NK-92 (cell line): Measurements from ENCODE around the gene MN1.

Experiments
- DNase-seq: peaks from one replicate; lab custom pipeline; 2025; ENCODE audit not compliant: unreplicated experiment; lab: John Stamatoyannopoulos, UW

The MN1 gene

DNA sequence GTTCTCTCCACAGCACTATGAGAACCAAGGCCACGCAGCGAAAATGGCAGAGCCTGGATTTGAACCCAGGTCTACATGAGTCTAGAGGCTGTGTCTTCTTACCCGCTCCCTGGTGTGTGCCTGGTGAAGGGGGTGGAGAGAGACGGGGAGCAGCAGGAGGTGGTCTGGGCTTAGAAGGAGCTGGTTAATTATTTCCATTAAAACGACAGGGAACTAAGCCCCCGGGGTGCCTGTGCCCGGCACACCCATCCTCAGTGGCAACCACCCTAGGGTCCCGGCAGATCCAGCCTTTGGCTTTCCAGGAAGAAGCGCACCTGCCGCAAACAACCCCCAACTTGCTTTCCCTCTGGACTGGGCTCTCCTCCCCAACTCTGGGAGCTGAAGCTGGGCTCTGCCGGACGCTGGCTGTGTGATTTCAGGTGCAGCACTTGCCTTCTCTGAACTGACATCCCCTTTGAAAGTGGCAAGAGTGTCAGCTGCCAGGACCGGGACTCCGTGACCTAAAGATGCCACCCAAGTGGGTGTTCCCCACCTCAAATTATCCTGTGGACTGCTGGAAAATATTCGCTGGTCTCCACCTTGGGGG lies 35.8 kb downstream of the MN1 start:
- DNase-seq = no peak

DNA sequence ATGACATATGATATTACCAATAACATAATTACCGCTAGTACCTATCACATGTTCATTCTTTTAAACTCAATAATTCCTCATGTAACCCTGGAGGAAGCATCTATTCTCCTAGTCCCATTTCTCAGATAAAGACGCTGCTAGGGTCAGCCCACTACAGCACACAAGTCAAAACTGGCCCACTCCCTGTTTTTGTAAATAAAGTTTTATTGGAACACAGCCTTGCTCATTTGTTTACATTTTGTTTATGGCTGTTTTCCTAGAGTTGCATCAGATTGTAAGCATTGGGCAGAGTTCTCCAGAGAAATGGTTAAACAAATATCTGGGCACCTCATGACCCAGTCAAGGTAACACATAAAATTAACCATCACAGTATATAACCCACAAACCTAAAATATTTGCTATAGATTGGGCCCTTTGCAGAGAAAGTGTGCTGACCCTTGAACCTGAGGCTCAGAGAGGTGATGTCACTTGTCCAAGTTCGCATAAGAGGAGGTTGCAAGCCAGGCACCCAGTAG lies 36.8 kb downstream of the MN1 start:
- DNase-seq = no peak

DNA sequence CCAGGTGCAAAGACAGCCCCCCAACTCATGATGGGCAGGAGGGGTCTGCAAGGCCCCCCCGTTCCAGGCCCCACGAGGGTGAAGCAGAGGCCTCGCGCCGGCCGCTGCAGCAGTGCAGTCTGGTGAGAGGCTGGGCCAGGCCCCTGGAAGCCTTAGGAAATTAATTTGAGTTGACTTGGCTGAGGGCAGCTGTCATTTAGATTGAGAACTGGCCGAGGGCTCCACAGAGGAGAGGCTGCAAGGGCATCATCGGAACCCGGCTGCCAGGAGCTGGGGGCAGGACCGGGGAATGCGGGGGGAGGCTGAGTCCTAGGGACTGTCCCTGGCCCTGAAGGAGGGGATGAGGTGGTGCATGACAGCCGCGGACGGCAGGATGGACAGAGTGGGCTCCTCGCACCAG lies 39.9 kb downstream of the MN1 start:
- no peak for DNase-seq

DNA sequence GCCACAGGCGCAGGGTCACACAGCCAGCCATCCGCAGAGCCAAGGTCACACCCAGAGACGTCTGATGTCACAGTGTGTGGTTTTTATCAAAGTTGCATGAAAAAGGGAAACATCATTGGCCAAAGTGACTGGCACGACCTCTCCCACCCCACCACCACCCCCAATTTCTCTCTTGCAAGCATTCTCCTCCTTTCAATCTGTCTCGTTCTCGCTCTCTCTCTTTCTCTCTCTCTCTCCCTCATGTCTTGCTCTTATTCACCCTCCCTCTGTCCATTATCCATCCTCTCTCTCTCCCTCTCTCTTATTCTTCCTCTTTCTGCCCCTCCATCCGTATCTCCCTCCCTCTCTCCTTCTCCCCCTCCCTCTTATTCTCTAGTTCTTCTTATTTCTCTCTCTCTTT lies 40.6 kb downstream of the MN1 start:
- no peak for DNase-seq

DNA sequence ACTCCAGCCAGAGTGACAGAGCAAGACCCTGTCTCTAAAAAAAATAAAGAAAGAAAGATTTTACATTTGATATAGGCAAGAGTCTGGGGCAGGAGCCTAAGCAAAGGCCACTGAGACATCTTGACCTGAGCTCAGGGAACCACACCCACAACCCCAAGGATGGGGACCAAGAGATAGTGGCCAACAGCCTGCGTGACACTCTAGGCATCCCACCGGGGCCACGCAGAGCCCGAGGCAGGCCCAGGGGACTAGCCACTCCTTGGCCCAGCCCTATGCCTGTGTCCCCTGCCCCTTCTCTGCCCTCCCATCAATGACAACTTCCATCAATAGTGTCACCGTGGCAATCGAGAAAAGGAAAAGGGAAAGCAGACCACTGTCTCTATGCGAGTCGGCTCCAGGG lies 41.1 kb downstream of the MN1 start:
- DNase-seq = no peak

DNA sequence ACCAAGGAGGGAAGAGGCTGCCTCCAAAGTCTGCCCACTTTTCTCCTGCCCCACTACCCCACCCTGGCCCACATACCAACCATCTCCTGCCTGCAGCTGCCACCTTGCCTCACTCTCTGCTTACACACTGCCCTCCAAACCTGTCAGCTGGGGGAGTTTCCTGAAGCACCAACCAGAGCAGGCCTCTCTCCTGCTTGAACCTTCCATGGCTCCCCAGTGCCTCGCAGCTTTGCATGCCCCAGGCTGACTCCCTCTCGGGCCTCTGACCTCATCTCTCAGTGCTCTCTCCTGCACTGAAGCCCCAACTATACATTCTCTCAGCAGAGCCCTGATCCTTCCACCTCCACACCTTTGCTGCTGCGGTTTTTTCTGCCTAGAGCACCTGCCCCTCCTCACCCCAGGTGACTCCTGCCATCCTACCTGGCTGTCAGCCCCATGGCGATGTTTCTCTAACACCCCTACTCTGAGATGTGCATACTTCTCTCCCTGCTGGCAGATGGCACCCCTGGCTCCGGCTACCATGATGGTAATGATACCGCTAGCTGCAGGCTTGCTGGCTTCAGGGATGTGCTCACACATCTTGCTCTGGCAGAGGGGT lies 43.5 kb downstream of the MN1 start:
- no peak for DNase-seq

DNA sequence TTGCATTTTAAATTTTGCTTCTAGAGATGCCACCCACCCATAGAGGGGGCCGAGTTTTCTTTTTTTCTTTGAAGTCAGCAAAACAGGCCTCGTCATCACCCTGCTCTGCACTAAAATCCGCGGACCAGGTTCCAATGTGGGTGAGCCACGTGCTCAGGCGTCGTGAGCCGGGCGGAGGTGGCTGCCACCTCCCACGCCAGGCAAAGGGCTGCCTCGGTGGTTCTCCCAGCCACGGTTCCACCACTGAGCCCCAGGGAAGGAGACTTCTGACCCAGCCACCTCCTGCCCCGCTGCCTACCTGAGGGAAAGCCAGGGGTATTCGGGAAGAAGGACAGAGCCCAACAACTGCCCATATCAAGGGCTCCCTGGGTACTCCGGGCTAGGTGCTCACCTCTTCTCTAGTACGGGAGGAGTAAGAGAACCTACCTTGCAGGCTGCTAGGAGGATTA lies 45.3 kb downstream of the MN1 start:
- no peak for DNase-seq

DNA sequence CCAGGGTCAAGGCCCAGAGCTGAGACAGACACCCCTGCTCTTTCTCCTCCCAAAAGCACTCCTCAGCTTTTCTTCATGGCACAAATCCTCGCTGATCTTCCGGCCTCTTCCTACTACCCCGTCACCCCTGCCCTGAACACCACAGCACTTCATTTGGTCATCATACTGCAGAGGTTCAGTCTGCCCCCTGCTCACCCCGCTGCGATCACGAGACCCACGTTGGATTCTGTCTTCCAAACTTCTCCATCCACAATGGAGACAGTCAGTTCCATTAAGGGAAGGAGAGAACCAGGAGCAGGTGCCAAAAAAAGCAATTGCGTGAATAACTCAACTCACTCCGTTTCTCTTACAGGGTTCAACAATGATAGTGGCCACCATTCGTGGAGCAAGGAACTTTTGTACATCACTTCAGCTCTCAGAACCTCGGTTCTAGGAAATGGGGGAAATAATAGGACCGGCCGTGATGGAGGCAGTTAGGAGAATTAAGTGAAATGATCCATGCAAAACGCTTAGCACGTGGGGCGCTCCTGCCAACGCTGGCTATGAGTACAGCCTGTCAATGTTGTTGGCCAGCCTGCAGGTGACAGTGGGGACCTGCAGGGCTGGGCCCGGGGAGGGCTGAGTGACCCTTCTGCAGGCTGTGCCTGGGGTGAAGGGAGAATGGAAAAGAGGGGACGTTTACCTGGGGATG lies 45.9 kb downstream of the MN1 start:
- no peak for DNase-seq

DNA sequence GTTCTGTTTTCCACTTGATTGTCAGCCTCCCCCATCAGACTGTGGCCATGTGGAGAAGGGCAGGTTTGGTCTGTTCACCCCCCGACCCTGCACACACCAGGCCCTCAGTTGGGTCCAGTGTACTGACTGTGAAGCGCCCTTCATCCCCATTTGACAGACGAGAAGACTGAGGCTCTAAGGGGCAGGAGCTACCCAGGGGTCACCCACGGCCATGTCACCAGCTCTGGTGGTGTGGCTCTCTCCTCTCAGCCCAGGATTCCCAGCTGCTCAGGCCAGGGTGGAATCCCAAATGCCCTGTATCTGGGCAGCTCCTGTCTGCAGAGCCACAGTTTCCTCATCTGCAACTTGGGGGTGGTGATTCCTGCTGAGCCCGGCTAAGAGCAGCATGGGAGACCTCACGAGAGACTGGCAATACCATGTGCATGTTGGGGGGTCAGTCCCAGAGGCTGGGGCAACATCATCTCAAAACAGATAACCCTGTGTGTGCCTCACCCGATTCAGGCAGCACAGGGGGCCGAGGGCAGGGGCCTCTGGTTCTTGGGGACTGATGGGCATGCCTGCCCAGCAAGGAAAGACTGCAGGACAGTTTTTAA lies 46.6 kb downstream of the MN1 start:
- no peak for DNase-seq

DNA sequence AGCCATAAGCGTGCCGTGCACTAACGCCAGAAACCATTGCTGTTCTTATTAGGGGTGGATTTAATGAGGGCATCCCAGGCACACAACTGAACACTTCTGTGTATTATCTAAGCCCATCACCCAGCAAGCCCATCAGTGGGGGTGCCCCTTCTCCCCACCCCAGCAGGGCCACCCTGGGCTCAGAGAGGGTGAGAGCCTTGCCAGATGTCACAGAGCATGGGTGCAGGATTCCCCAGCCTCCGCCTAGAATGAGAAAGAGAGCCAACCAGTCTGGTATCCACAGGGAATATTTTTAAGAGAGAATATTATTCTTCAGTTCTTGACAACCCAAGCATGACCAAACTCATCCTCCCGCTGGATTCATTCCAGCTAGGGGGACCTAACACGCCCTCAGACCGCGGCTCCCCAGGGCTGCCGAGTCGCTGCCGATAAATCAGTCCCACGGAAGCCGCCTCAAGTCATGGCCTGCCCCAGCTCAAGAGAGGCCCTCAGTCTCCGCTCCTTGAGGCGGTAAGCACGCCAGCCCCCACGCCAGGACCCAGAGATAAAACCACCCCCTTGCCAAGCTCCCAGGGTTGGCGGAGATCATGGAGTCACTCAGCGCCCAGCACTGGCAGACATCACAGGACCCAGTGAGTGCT lies 47.2 kb downstream of the MN1 start:
- DNase-seq = no peak

DNA sequence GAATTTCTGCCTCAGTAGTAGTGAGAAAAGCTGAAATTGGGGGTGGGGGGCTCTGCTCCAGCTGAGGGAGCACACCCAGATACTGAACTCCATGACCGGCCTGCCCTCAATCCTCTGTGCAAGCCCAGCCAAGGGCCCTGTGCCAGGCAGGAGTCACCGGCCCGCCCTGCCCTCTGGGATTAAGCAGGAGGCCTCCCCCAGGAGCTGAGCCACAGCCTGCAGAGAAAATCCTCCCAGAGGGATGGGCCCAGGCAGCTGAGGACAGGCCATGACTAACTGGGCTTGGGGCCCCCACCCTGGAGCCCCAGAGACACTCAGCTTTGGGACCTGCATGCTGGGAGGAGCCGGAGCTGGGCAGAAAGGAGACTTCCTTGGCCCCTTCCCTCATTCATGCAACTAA lies 48.8 kb downstream of the MN1 start:
- no peak for DNase-seq

DNA sequence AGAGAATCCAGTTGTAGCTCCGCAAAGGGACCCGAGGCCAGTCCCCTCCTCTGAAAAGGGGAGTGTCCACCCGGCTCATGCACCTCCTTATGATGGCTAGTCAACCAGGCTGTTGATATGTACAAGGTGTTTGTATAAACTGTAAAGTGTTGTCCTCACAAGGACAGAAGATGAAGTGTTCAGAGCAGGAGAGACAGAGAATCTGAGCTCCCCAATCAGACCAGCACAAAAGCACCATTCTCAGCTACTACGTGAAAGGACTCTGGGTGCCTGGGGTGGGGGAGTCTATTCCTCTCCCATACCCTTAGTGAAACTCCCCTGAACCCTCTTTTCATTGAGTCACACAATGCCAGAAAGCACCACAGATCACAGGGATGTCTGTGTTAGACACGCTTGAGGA lies 49.4 kb downstream of the MN1 start:
- DNase-seq = no peak

DNA sequence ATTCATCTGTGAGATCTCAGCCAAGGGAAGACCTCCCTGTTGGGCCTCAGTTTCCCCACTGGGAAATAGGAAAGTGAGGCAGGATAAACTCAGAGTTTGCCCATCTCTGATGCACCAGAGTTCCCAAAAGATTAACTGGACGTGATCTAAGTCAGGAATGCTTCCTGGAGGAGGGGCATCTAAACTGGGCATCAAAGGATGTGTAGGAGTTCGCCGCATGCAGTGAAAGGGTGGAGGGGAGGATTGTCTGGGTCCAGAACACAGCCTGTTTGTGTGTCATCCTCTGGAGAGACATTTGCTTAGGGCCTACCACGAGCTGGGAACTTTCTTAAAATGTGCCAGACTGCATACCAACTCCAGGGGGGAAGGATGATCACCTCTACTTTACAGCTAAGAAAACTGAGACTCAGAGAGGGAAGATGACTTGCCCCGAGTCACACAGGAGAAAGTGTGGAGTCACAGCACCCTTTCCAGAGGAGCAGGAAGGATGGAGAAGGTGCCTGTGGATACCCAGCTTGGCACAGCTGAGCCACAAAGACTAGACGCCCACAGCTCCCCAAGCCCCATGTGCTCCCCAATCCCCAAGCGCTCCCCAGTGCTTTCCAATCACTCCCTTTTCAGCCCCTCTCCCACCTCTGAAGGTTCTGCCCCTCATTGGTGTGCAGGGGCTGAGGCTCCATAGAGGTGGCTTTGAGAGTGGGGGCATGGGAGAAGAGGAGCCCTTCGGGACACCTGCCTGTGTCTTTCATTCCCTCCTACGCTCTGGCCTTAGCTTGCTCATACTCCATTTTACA lies 50.1 kb downstream of the MN1 start:
- no peak for DNase-seq

DNA sequence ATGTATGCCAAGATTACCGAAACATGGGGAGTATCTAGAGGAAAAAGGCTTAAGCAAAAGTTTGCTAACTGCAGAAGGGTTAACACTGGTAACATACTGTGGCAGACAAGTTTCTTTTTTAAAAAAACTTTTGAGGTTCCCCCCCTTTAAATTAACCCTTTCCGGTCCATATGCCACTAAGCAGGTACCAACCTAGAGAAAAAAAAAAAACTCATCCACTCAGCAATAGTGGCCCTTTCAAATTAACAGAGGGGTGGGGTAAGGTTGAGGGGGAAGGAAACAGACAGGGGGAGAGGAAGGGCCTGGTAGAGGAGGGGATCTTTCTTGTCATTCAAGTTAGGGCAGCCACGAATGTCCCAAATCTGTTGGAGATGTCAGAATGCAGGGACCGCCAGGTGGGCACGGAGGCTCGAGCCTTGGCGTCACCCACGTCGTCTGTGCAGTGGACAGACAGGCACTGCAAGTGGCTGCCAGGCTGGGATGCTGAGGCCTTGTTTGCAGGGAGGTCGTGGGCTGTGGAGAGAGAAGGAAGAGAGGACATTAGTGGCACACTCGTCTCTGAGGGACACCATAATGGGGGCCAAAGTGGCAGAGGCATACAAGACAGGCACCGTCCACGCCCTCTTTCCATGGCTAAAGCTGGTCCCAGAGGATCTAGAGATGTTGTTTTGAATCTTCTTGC lies 50.8 kb downstream of the MN1 start:
- DNase-seq = no peak

DNA sequence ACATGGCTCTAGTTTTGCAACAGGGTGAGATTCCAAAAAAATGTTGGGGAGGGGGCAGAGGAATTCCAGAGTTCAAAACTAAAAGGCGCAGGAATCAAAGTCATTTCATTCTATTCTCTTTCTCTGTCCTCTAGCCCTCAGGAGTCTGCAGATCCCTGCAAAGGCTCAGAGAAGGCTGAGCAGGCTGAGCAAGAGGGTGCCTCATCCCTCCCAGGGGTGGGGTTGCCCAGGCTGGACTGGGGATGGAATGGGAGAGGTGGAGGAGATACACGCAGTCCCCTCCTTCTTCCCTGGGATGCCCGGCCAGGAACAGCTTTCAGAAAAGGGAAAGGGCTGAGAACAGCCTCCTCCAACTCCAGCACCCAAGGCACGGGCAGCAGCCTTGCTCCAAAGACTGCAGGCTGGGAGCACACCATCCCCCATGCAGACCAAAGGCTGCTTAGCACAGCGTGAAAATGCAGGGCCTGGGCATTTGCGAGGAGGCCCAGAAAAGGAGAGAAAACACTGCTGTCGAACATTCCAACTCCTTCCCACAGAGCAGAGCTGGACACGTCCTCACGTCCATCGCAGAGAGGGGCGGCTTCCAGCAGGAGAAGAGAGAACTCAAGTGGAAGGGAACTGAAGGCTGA lies 51.8 kb downstream of the MN1 start:
- DNase-seq = no peak

DNA sequence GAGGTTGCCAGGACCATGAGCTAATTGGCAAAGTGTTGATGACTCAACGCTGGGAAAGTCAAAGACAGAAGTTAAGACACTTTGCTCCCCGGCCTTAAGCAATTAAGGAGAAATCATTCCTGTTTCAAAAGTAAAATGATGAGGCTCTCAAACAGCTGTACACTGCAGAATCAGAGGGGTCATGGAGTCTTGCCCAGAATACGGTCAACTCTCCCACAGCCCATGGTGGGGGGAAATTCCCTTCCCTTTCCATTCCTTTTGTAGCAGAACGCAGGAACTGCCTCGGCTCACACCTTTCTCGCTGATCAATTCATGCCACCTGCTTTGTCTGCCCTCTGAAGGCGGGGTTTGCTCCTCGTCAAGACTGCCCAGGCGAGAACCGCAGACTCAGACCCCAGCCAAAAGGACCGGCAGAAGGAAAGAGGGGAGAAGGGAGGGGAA lies 52.8 kb downstream of the MN1 start:
- no peak for DNase-seq

DNA sequence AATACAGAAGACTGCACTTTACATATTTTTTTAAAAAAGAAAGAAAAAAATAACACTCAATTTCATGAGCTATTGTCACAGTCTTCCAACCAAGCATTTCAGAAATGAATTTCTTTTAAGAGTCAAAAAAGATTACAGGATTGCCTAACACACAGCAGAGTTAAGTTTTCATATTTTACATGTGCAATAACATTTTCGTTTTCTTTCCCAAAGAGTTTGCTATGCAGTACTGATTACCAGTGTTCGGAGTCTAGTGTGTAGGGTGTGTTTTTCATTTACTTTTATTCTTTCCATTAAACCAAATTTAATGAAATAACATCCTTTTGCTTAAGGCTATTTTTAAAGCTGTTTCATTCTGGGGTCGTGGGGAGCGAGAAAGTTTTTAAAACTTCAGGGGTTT lies 53.2 kb downstream of the MN1 start:
- DNase-seq = no peak

DNA sequence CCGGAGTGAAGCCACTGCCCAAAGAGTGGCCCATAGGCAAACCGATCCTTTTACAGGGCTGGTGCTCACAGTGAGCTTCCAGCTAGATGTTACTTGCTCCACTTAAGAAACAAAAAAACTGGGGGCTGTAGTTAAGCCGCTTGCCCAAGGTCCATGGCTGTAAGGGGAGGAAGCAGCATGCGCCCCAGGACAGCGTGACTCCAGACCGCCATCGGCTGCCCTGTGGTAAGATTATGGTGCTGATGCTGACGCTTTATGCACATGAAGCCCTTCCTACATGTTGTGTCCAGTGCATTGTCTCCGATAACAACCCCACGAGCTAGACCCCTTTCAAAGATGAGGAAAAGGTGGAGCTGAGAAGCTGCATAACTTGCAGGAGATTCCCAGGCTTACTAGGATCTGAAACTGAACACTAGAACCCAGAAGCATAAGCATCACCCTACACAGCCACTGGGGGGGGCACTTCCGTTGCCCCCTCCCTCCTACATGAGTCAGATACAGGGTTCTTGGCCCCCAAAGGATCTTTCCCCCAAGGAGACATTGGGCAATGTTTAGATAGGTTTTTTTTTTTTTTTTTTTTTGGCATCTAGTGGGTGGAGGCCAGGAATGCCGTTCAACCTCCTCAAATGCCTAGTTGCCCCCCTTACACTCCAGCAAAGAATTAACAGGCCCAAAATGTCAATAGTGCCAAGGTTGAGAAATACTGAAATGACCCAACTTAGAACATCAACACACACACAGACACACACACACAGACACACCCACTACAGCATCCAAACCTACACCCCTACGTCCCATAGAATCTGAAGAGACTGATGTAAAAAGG lies 53.9 kb downstream of the MN1 start:
- DNase-seq = no peak

DNA sequence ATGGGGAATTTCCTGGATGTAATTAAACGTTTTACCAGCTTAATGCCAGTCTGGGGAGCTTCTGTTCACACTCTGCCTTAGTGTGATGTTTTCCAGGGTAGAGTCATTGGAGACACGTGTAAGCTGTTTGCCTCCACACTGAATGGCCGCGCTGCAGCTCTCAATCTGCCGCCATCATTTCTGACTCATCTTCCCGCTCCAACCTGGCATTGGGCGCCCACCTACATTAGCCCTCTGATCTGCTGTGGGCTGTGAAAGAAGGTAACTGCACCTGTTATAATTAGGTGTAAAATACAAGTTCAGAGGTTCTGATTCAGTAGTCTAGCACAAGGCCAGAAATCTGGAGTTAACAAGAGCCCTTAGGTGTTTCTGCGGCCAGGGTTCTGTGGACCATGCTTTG lies 54.6 kb downstream of the MN1 start:
- no peak for DNase-seq
